IMR-90 (cell line): ENCODE results near the gene MPPED1. TPM values are rescaled to one million over a fixed set of nuclear protein-coding genes. Genes with fewer than 3 reads are reported as not detected.

Experiments used
- ATAC-seq: fragments of 200-7000 bp; cut with Tn5 transposase; 2 replicates; pipeline ENCODE4 v1.9.1; 2020; ENCODE audit warnings: low read depth, mild to moderate bottlenecking, moderate library complexity
- BruUV-seq: library from RNA; stranded (reverse); fragments of 400-500 nt; replicated peaks from 2 replicates; lab custom pipeline; 2021; lab: Mats Ljungman, UMichigan
- CTCF ChIA-PET: fragments of 300-600 bp; formaldehyde crosslinking; extraction: SDS; loops from one replicate; lab custom pipeline; 2021; ENCODE audit warnings: antibody characterized with exemption; lab: Yijun Ruan, JAX
- POLR2A ChIA-PET: fragments of 300-600 bp; sonication (Branson Sonifier 250); formaldehyde crosslinking; loops from one replicate; lab custom pipeline; 2022; ENCODE audit warnings: antibody characterized with exemption; ENCODE audit not compliant: unreplicated experiment; lab: Charles Lee
- DNase-seq: peaks from one replicate; pipeline ENCODE4 v3.0.0; 2013
- H2AFZ ChIP-seq: replicated peaks from 2 replicates; pipeline ENCODE3; 2013; ENCODE audit warnings: low read length, mild to moderate bottlenecking; ENCODE audit not compliant: poor library complexity
- H2AK5ac ChIP-seq: 2 replicates; pipeline ENCODE4 v1.6.1; 2013; ENCODE audit warnings: low read depth, low read length, inconsistent platforms
- H2AK9ac ChIP-seq: replicated peaks from 2 replicates; pipeline ENCODE3; 2013; ENCODE audit warnings: mild to moderate bottlenecking, low read depth, low read length, moderate library complexity; ENCODE audit not compliant: poor library complexity
- H2BK120ac ChIP-seq: 2 replicates; pipeline ENCODE4 v1.6.1; 2013; ENCODE audit warnings: low read depth, low read length, inconsistent platforms
- H2BK15ac ChIP-seq: 3 replicates; pipeline ENCODE4 v1.6.1; 2013; ENCODE audit warnings: low read depth, low read length, inconsistent platforms
- H2BK20ac ChIP-seq: 2 replicates; pipeline ENCODE4 v1.6.1; 2013; ENCODE audit warnings: low read depth, mild to moderate bottlenecking, inconsistent platforms, low read length, moderate library complexity
- H2BK5ac ChIP-seq: 2 replicates; pipeline ENCODE4 v1.6.1; 2013; ENCODE audit warnings: mild to moderate bottlenecking, low read depth, low read length, inconsistent platforms; ENCODE audit not compliant: poor library complexity, severe bottlenecking
- H3K14ac ChIP-seq: replicated peaks from 2 replicates; pipeline ENCODE4 v1.6.1; 2013; ENCODE audit warnings: low read depth, low read length, inconsistent platforms
- H3K18ac ChIP-seq: 2 replicates; pipeline ENCODE4 v1.6.1; 2013; ENCODE audit warnings: low read depth, low read length, control low read depth
- H3K23ac ChIP-seq: 2 replicates; pipeline ENCODE4 v1.6.1; 2013; ENCODE audit warnings: low read depth, low read length, inconsistent platforms
- H3K27ac ChIP-seq: 2 replicates; pipeline ENCODE4 v1.5.1; 2013; ENCODE audit warnings: mild to moderate bottlenecking, control low read depth, low read length; ENCODE audit not compliant: insufficient read depth
- H3K27me3 ChIP-seq: 2 replicates; pipeline ENCODE4 v1.6.1; 2013; ENCODE audit warnings: low read length; ENCODE audit not compliant: control insufficient read depth, insufficient read depth
- H3K36me3 ChIP-seq: 2 replicates; pipeline ENCODE4 v1.6.1; 2013; ENCODE audit warnings: low read length, mixed read lengths; ENCODE audit not compliant: control insufficient read depth, insufficient read depth
- H3K4ac ChIP-seq: 2 replicates; pipeline ENCODE4 v1.6.1; 2013; ENCODE audit warnings: low read depth, low read length, inconsistent platforms
- H3K4me1 ChIP-seq: 2 replicates; pipeline ENCODE4 v1.6.1; 2013; ENCODE audit warnings: low read length, mixed read lengths; ENCODE audit not compliant: control insufficient read depth, insufficient read depth
- H3K4me2 ChIP-seq: 2 replicates; pipeline ENCODE4 v1.6.1; 2013; ENCODE audit warnings: low read depth, mild to moderate bottlenecking, control low read depth, low read length, moderate library complexity
- H3K4me3 ChIP-seq: 2 replicates; pipeline ENCODE4 v1.5.1; 2013; ENCODE audit warnings: low read depth, mild to moderate bottlenecking, control low read depth, low read length, moderate library complexity; ENCODE audit not compliant: insufficient read depth
- H3K56ac ChIP-seq: 2 replicates; pipeline ENCODE4 v1.6.1; 2013; ENCODE audit warnings: low read length, inconsistent platforms; ENCODE audit not compliant: insufficient read depth; ENCODE audit errors: extremely low read depth
- H3K79me1 ChIP-seq, 2 experiments: 2 replicates each; pipeline ENCODE4 v1.6.1; 2013; ENCODE audit warnings: low read length in 2 of 2, inconsistent platforms in 1 of 2, low read depth in 1 of 2
- H3K9ac ChIP-seq: 2 replicates; pipeline ENCODE4 v1.6.1; 2013; ENCODE audit warnings: low read depth, low read length, control low read depth
- H3K9me1 ChIP-seq: 2 replicates; pipeline ENCODE4 v1.6.1; 2013; ENCODE audit warnings: low read length, inconsistent platforms; ENCODE audit not compliant: insufficient read depth
- H3K9me3 ChIP-seq: 2 replicates; pipeline ENCODE4 v1.6.1; 2013; ENCODE audit warnings: low read length; ENCODE audit not compliant: control insufficient read depth, insufficient read depth
- H4K20me1 ChIP-seq: 2 replicates; pipeline ENCODE4 v1.6.1; 2013; ENCODE audit warnings: low read length, inconsistent platforms; ENCODE audit not compliant: insufficient read depth
- H4K5ac ChIP-seq: 2 replicates; pipeline ENCODE4 v1.6.1; 2013; ENCODE audit warnings: mild to moderate bottlenecking, low read depth, low read length, control low read depth
- H4K8ac ChIP-seq, 2 experiments: 2 replicates each; pipeline ENCODE4 v1.6.1; 2013; ENCODE audit warnings: low read depth in 2 of 2, low read length in 2 of 2, control low read depth in 1 of 2, inconsistent platforms in 1 of 2
- H4K91ac ChIP-seq: 2 replicates; pipeline ENCODE4 v1.6.1; 2013; ENCODE audit warnings: low read depth, low read length, inconsistent platforms; ENCODE audit not compliant: insufficient read depth
- BHLHE40 ChIP-seq: fragments of 150-350 bp; IDR thresholded peaks from 2 replicates; pipeline ENCODE4 v1.6.1; 2016; ENCODE audit warnings: mild to moderate bottlenecking, low read depth, low read length
- CEBPB ChIP-seq: IDR thresholded peaks from 2 replicates; pipeline ENCODE4 v1.6.1; 2012; ENCODE audit warnings: low read depth, low read length, improper control_type of control experiment
- CHD1 ChIP-seq: IDR thresholded peaks from 2 replicates; pipeline ENCODE4 v1.6.1; 2012; ENCODE audit warnings: low read depth, low read length, improper control_type of control experiment
- CTCF ChIP-seq: conservative IDR thresholded peaks from 2 replicates; pipeline ENCODE4 v1.5.1; 2012; ENCODE audit warnings: mild to moderate bottlenecking, low read depth, low read length, improper control_type of control experiment
- ELK1 ChIP-seq: fragments of 150-350 bp; IDR thresholded peaks from 2 replicates; pipeline ENCODE4 v1.6.1; 2016; ENCODE audit warnings: low read depth, mild to moderate bottlenecking, low read length, moderate library complexity, borderline replicate concordance
- FOS ChIP-seq: fragments of 150-350 bp; IDR thresholded peaks from 2 replicates; pipeline ENCODE4 v1.6.1; 2016; ENCODE audit warnings: low read depth, low read length
- MAFK ChIP-seq: IDR thresholded peaks from 2 replicates; pipeline ENCODE4 v1.6.1; 2012; ENCODE audit warnings: low read depth, low read length, improper control_type of control experiment
- MAZ ChIP-seq: IDR thresholded peaks from 2 replicates; pipeline ENCODE4 v1.6.1; 2012; ENCODE audit warnings: low read depth, mild to moderate bottlenecking, low read length, improper control_type of control experiment, moderate library complexity, borderline replicate concordance
- MXI1 ChIP-seq: IDR thresholded peaks from 2 replicates; pipeline ENCODE4 v1.6.1; 2012; ENCODE audit warnings: low read depth, mild to moderate bottlenecking, low read length, moderate library complexity, borderline replicate concordance
- NFE2L2 ChIP-seq: fragments of 150-350 bp; IDR thresholded peaks from 2 replicates; pipeline ENCODE4 v1.6.1; 2016; ENCODE audit warnings: low read depth, mild to moderate bottlenecking, low read length
- POLR2A ChIP-seq: IDR thresholded peaks from 2 replicates; pipeline ENCODE4 v1.6.1; 2012; ENCODE audit warnings: mild to moderate bottlenecking, low read depth, low read length
- RAD21 ChIP-seq: IDR thresholded peaks from 2 replicates; pipeline ENCODE4 v1.6.1; 2012; ENCODE audit warnings: low read length, improper control_type of control experiment
- RCOR1 ChIP-seq: IDR thresholded peaks from 2 replicates; pipeline ENCODE4 v1.6.1; 2012; ENCODE audit warnings: mild to moderate bottlenecking, low read length, improper control_type of control experiment; ENCODE audit not compliant: insufficient replicate concordance
- RFX5 ChIP-seq: IDR thresholded peaks from 2 replicates; pipeline ENCODE4 v1.8.0; 2012; ENCODE audit warnings: low read depth, mild to moderate bottlenecking, low read length, moderate library complexity
- SMC3 ChIP-seq: fragments of 150-350 bp; IDR thresholded peaks from 2 replicates; pipeline ENCODE4 v1.6.1; 2016; ENCODE audit warnings: low read depth, mild to moderate bottlenecking, antibody characterized with exemption, low read length, moderate library complexity
- USF2 ChIP-seq: fragments of 150-350 bp; IDR thresholded peaks from 2 replicates; pipeline ENCODE4 v1.6.1; 2017; ENCODE audit warnings: mild to moderate bottlenecking, antibody characterized with exemption, low read length, low read depth
- dilution Hi-C: fragments of 300-500 bp; cut with HindIII; formaldehyde crosslinking; loops from one replicate; pipeline ENCODE4 v1.14.3; 2018; ENCODE audit warnings: low sequenced_read_pairs; ENCODE audit not compliant: unreplicated experiment
- in situ Hi-C: fragments of 300-500 bp; cut with MboI; formaldehyde crosslinking; loops from 3 replicates; pipeline ENCODE4 v1.14.3; 2019; ENCODE audit warnings: low sequenced_read_pairs, inconsistent platforms, mixed read lengths
- intact Hi-C: fragments of 100-400 bp; cut with micrococcal nuclease; formaldehyde crosslinking; loops from 2 replicates; pipeline ENCODE4 v1.10.0; 2022
- polyA plus RNA-seq, 3 experiments: library from polyadenylated mRNA; depleted of rRNA; stranded (reverse); fragments of >200 nt; gene quantifications; 2 replicates each; pipeline ENCODE4 v1.2.3, GENCODE V29; 2012; ENCODE audit warnings: low replicate concordance in 1 of 3
- total RNA-seq: library from RNA; depleted of rRNA; stranded (reverse); fragments of >200 nt; gene quantifications from 2 replicates; pipeline ENCODE4 v1.2.3, GENCODE V29; 2012

MPPED1 gene
- total and polyA plus RNA-seq, 2 of the 4 experiments (the other 2 are of a cell fraction) = not detected

GRCh38 chr22:43508489-43508888, 96.7 kb downstream of the MPPED1 start:
- Histone ChIP-seq H3K23ac (no peak overlapping the region), H3K4me3 (no peak overlapping the region), H4K5ac (no peak overlapping the region), H2AK5ac (no peak overlapping the region), H3K27ac (no peak overlapping the region), H3K9me3 (peaks cover 21% of the 10 kb centered on the region), H3K4me2 (no peak overlapping the region), H2BK5ac (peak overlapping the region; percentile 39), H4K91ac (no peak overlapping the region), H3K79me1 (no peaks in the 10 kb centered on the region), H3K9ac (no peak overlapping the region), H2AK9ac (no peak overlapping the region), H4K20me1 (no peaks in the 10 kb centered on the region), H3K27me3 (no peaks in the 10 kb centered on the region), H3K9me1 (no peaks in the 10 kb centered on the region), H3K14ac (no peak overlapping the region), H3K18ac (no peak overlapping the region), H3K4ac (no peak overlapping the region), H3K36me3 (no peaks in the 10 kb centered on the region), H3K56ac (no peak overlapping the region), H2BK120ac (no peak overlapping the region), H2BK20ac (no peak overlapping the region), H4K8ac (no peak overlapping the region), H2BK15ac (no peak overlapping the region), H3K4me1 (no peaks in the 10 kb centered on the region), H2AFZ (no peak overlapping the region)
- no peak for ATAC-seq
- no peak for DNase-seq
- intact Hi-C loops (no loop called here), dilution Hi-C loops (no loop called here), in situ Hi-C loops (no loop called here)
- no TSS peak for BruUV-seq
- CTCF ChIA-PET = no interaction called here
- POLR2A ChIA-PET = no interaction called here
- TF ChIP-seq SMC3 = no peak
- TF ChIP-seq BHLHE40 = no peak
- TF ChIP-seq ELK1 = no peak
- no peak for TF ChIP-seq RAD21
- no peak for TF ChIP-seq CEBPB
- TF ChIP-seq MAZ = no peak
- TF ChIP-seq RFX5 = no peak
- no peak for TF ChIP-seq POLR2A
- TF ChIP-seq MXI1 = no peak
- no peak for TF ChIP-seq RCOR1
- TF ChIP-seq CHD1 = no peak
- TF ChIP-seq MAFK = no peak
- TF ChIP-seq NFE2L2 = no peak
- no peak for TF ChIP-seq CTCF
- no peak for TF ChIP-seq USF2
- TF ChIP-seq FOS = no peak
